Lung (tissue), 16 donors: ENCODE measurements around the gene ZFYVE26. TPM values are rescaled to one million over a fixed set of nuclear protein-coding genes. Genes with fewer than 3 reads are reported as not detected.

Experiments
- ATAC-seq: fragments of 200-7000 bp; cut with Tn5 transposase; one replicate; pipeline ENCODE4 v1.9.1; 2020; ENCODE audit warnings: moderate number of reproducible peaks; ENCODE audit not compliant: insufficient read depth, low FRiP score
- DNase-seq, 3 donors: peaks; one replicate each; pipeline ENCODE4 v3.0.0-alpha.2; 2013 to 2017
- H3K27ac ChIP-seq, 2 donors: one replicate each; pipeline ENCODE4 v1.5.1; 2013; ENCODE audit warnings: mild to moderate bottlenecking in 2 of 2, moderate library complexity in 2 of 2, control low read depth in 1 of 2, inconsistent platforms in 1 of 2, low read depth in 1 of 2, low read length in 1 of 2
- H3K27me3 ChIP-seq, 3 donors: one replicate each; pipeline ENCODE4 v1.5.1; 2013; ENCODE audit warnings: low read length in 2 of 3; ENCODE audit not compliant: control insufficient read depth in 3 of 3, insufficient read depth in 3 of 3
- H3K36me3 ChIP-seq, 4 donors: one replicate each; pipeline ENCODE4 v1.5.1; 2013; ENCODE audit warnings: low read length in 4 of 4, mild to moderate bottlenecking in 1 of 4, moderate library complexity in 1 of 4; ENCODE audit not compliant: control insufficient read depth in 4 of 4, insufficient read depth in 4 of 4
- H3K4me1 ChIP-seq, 5 donors: one replicate each; pipeline ENCODE4 v1.5.1; 2013; ENCODE audit warnings: low read length in 5 of 5, mild to moderate bottlenecking in 2 of 5, moderate library complexity in 1 of 5; ENCODE audit not compliant: control insufficient read depth in 5 of 5, insufficient read depth in 5 of 5
- H3K4me3 ChIP-seq: one replicate; pipeline ENCODE4 v1.5.1; 2013; ENCODE audit warnings: mild to moderate bottlenecking, control low read depth, moderate library complexity
- H3K9ac ChIP-seq, 2 donors: one replicate each; pipeline ENCODE4 v1.5.1; 2013; ENCODE audit warnings: low read length in 2 of 2, control low read depth in 1 of 2; ENCODE audit not compliant: insufficient read depth in 1 of 2
- H3K9me3 ChIP-seq, 4 donors: one replicate each; pipeline ENCODE4 v1.5.1; 2013; ENCODE audit warnings: low read length in 3 of 4, mild to moderate bottlenecking in 1 of 4, moderate library complexity in 1 of 4; ENCODE audit not compliant: control insufficient read depth in 4 of 4, insufficient read depth in 3 of 4
- CTCF ChIP-seq: IDR thresholded peaks from 2 replicates; pipeline ENCODE4 v1.5.1; 2012; ENCODE audit warnings: mild to moderate bottlenecking; ENCODE audit errors: control extremely low read depth, extremely low read depth
- WGBS, 2 donors: extraction: QIAGEN DNeasy Blood & Tissue Kit; methylation state at CpG; one replicate each; pipeline ENCODE4 v1.1.7; 2013; 5-methylcytosine and 5-hydroxymethylcytosine counted together
- long read RNA-seq, 5 donors: transcript quantifications; one replicate each; lab custom pipeline, GENCODE V29; 2026
- polyA plus RNA-seq, 2 donors: library from polyadenylated mRNA; stranded (reverse); fragments of 200-250 nt; gene quantifications; one replicate each; pipeline ENCODE4 v1.2.1, GENCODE V29; 2013
- total RNA-seq, 2 donors: library from RNA; depleted of rRNA in 1 of 2; stranded (reverse); fragments of >200 nt in 1 of 2; gene quantifications; one replicate each; pipeline ENCODE4 v1.2.1, GENCODE V29; 2014 to 2021
- donor health status: control.
- donor health status: control.
- donor health status: Bipolar disorder and iron deficiency.
- donor health status: healthy.
- donor health status: DM: yes; HTN: yes; CAD: no.

Gene ZFYVE26
- total RNA-seq: 10 to 100 TPM; 35.0 to 50.6 TPM
- polyA plus RNA-seq: 1 to 10 TPM; 6.8 to 9.0 TPM
- long read RNA-seq, donor 1: 0 reads
- long read RNA-seq, donor 2: 0 reads
- long read RNA-seq, donor 3: 0 reads
- long read RNA-seq, donor 4: 0 reads
- long read RNA-seq, donor 5: 0 reads

DNA sequence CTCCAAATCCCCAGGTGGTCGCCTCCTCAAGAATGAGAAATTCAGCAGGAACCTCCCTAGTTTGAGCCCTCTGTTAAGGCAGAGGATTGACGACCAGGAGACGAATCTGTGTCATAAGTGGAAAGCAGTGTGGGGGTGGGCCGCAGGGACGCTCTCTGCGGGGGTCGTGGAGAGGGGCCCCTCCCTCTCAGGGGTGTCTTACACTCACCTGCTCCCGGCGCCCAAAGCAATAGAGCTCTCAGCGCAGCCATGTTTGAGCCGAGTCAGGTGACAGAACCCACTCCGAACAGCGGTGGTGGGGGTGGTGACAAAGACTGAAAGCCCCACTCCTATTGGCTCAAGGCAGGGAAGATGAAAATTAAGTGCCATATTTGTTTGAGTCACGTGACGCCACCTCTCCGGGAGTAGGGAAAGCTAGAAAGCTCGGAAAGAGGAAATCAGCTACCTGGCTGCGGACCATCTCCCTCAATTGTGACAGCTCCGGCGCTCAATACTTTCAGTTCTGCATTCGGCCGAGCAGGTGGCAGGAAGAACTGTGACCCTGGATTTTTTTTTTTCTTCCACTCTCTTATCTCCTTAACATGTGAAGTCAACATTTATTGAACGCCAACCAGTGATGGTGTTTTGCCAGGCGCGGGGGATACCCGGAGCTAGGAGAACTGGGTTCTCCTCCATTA, at the start of gene ZFYVE26:
Gene ZFYVE26, minus strand, starts transcription at position 265 of the 677 bp plus-strand sequence. CDS start 627 bp downstream, outside the sequence.
- peaks cover 4 to 23% (median 11%) of the 10 kb centered on the region in 5 donors for H3K4me1 ChIP-seq
- TF ChIP-seq CTCF: no peak
- H3K4me3 ChIP-seq: peak within 1 kb of the TSS; percentile 90
- H3K36me3 ChIP-seq: peaks cover 0 to 3% (median 0%) of the 10 kb centered on the region in 4 donors
- 0% methylated on average over 26 of the region's 26 CpGs for WGBS, 2 donors
- no peaks in the 10 kb centered on the region for H3K9me3 ChIP-seq
- peak within 1 kb of the TSS; percentile 1 to 69 for H3K9ac ChIP-seq
- peak; percentile 88 for ATAC-seq
- DNase-seq: peak; percentile 95 to 98 (median 98)
- H3K27me3 ChIP-seq: no peaks in the 10 kb centered on the region
- peak within 1 kb of the TSS; percentile 68 to 89 for H3K27ac ChIP-seq

GRCh38 chr14:67863223-67863622, 46.8 kb upstream of the ZFYVE26 start:
- H3K4me3 ChIP-seq: no peak overlapping the region
- no peak for TF ChIP-seq CTCF
- WGBS, 2 donors: 97 to 98% methylated on average over 2 of the region's 2 CpGs
- H3K9ac ChIP-seq: no peak overlapping the region
- no peak overlapping the region for H3K27ac ChIP-seq
- ATAC-seq (no peak), DNase-seq (no peak)
- H3K27me3 ChIP-seq: no peaks in the 10 kb centered on the region
- no peaks in the 10 kb centered on the region for H3K36me3 ChIP-seq
- no peaks in the 10 kb centered on the region for H3K9me3 ChIP-seq
- H3K4me1 ChIP-seq: no peaks in the 10 kb centered on the region

DNA sequence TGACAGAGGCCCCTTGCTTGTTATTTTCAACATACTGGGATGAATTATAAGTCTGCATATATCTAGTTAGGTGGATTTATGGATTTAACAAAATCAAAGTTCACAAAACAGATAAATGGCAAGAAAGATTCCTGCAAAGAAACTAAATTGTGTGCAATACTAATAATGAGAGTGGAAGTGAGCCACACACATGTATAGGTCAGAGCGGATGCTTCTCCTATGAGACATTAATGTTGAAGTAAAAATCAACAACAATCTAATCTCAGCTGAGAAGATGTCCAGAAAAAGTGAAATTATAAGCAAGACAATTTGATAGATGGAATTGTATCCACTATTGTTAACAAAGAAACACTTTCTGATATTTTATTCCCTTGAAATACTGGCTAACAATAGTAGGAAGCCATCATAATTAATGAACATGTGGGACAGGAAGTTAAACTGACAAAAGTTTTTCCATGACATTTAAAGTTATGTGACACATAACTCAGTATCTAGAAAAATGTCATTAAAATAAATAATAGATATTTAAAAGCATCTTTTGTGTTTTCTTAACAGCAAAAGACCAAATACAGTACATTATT, 42.9 kb upstream of the ZFYVE26 start:
- Histone ChIP-seq H3K27me3 (no peaks in the 10 kb centered on the region), H3K4me1 (no peaks in the 10 kb centered on the region), H3K9ac (no peak overlapping the region), H3K4me3 (no peak overlapping the region), H3K36me3 (no peaks in the 10 kb centered on the region), H3K27ac (no peak overlapping the region), H3K9me3 (no peaks in the 10 kb centered on the region)
- DNase-seq (no peak), ATAC-seq (no peak)
- TF ChIP-seq CTCF: no peak
- 89 to 97% methylated on average over 1 of the region's 1 CpG for WGBS, 2 donors
